Femur (tissue), 1 donor: ENCODE data around the gene ACTR6.
"Not testable (repeated sequence)": the region's sequence is repeated elsewhere in the genome, so short reads cannot be mapped to it uniquely, and the experiment has no call there.

ENCODE experiments used
- DNase-seq: peaks from one replicate; pipeline ENCODE4 v3.0.0-alpha.2; 2017

The ACTR6 gene

GRCh38 chr12:100185361-100185894 is 15.2 kb upstream of the ACTR6 start:
- no peak for DNase-seq

DNA sequence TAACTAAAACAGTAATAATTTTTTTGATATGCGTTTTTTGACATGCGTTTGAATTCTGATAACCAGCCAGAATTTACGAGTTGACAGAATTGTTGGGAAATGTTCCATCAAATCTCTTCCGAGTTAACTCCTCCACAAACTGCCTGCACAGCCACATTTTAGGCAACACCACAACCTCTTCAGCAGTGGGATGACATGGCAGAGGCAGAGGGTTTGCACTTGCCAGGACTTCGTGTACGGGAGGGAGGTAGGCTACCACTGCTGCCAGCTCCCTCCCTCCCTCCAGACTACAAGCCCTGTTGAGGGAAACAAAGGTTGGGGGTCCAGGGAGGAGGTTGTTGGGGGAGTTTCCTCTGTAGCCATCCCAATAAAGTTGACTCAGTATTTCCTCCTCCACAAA is 14.5 kb upstream of the ACTR6 start:
- no peak for DNase-seq

- DNase-seq, result no peak
Measured at GRCh38 chr12:100187068-100187467, 13.5 kb upstream of the ACTR6 start.

- DNase-seq, result no peak
Measured at GRCh38 chr12:100187857-100188519, 12.6 kb upstream of the ACTR6 start.

DNA sequence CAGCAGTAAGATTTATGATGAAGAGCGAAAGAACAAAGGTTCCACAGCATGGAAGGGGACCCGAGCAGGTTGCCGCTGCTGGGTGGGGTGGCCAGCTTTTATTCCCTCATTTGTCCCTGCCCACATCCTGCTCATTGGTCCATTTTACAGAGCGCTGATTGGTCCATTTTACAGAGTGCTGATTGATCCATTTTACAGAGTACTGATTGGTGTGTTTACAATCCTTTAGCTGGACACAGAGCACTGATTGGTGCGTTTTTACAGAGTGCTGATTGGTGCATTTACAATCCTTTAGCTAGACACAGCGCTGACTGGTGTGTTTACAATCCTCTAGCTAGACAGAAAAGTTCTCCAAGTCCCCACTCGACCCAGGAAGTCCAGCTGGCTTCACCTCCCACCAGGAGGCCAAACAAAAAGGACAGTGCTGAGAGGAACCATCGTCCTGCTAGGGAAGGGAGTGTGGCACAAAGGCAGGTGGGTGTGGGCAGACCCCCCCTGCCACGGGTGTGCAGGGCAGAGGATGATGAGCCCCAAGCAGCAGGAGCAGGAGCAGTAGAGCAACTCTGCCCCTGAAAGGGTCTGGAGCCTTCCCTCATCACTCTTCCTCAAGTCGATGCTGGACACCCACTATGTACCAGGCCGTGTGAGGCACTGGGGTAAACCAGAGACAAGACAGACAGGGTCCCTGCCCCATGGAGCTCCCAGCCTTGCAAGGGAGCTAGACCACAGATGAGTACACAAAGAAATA is 11.6 kb upstream of the ACTR6 start:
- DNase-seq, result not testable (repeated sequence)

GRCh38 chr12:100189636-100190394 is 10.8 kb upstream of the ACTR6 start:
- no peak for DNase-seq

- no peak for DNase-seq
Measured at GRCh38 chr12:100193085-100193484, 7.5 kb upstream of the ACTR6 start.

DNA sequence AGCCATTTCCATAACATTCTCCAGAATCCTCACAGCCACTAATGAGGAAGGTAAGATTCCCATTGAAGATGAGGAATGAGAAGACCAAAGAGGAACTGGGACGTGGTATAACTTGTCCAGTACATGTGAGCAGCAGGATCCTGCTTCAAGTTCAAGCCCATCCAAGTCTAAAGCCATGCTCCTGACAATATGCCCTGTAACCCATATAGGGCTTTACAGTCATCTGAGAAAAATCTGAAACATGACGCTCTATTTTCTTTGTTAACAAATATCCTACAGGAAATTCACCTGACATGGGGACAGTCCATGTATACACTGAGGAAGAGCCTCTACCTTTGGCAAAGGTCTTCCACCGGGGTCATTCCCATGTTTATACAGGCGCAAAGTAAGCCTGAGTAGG is 3.1 kb upstream of the ACTR6 start:
- no peak for DNase-seq

DNA sequence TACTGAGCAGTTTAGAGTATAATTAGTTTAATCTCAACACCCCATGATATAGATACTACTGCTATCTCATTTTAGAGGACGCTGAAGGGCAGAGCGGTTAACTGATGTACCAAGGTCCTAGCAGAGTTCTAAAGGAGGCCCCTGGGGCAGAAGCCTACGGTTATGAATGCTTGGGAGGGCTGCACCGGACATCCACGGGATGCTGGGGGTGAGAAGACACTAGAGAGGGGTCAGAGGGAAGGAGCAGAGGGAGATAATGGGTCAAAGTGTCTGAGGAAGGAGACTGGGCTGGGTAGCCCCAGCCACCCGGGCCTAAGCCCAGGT is 1.6 kb upstream of the ACTR6 start:
- no peak for DNase-seq

DNA sequence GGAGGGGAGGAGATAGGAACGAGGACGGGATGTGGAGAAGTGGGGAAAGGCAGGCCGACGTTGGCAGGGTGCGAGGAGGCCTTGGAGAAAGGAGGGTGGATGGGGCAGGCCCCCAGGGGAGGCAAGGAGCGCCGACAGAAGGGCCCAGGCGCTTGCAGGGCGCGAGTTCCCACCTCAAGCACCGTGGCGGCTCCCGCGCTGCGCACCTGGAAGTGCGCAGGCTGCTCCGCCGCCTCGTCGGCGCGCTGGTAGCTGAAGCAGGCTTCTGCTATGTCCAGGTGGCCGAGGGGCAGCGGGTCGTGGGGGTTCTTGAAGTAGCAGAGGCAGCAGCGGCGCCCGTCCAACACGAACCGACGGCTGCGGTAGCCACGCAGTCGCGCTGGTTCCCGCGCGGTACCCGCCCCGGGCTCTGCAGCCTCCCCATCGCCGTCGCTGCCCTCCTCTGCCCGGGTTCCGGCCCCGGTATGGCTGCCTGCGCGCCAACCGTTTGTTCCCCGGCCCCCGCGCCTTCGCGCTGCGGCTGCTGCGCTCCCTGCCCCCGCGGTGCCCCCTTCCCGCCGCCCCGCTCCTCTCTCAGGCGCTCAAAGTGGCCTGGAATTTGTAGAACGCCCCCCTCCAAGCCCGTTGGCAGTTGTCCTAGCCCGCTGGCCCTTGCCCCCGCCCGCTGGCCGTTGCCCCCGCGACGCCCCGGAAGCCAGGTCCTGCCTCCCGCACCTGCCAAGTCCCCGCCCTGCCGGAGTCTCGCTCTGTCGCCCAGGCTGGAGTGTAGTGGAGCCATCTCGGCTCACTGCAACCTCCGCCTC is 1.1 kb upstream of the ACTR6 start:
- peak; percentile 67 for DNase-seq

DNA sequence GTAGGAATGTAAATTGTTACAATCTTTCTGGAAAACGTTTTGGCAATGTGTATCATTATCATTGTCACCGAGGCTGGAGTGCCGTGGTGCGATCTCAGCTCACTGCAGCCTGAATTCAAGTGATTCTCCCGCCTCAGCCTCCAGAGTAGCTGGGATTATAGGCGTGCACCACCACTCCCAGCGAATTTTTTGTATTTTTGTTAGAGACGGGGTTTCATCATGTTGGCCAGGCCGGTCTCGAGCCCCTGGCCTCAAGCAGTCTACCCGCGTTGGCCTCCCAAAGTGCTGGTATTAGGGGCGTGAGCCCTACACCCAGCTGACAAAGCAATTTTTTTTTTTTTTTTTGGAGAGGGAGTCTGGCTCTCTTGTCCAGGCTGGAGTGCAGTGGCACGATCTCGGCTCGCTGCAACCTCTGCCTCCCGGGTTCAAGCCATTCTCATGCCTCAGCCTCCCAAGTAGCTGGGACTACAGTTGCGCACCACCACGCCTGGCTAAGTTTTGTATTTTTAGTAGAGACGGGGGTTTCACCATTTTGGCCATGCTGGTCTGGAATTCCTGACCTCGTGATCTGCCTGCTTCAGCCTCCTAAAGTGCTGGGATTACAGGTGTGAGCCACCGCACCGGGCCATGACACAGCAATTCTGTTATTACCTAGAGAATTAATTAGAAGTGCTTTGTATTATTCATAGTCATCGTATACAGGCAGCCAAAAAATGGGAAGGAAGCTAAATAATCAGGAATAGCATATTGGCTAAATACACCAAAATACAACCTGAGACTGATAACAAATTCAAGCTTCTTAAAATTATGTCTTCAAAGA is 1.2 kb downstream of the ACTR6 start:
- DNase-seq, result no peak

GRCh38 chr12:100207311-100207710 is 6.7 kb downstream of the ACTR6 start:
- DNase-seq, result no peak

- DNase-seq, result no peak
Measured at GRCh38 chr12:100208834-100209233, 8.2 kb downstream of the ACTR6 start.

GRCh38 chr12:100211698-100212097 is 11.1 kb downstream of the ACTR6 start:
- no peak for DNase-seq

GRCh38 chr12:100213016-100213891 is 12.6 kb downstream of the ACTR6 start:
- no peak for DNase-seq

- DNase-seq, result no peak
Measured at GRCh38 chr12:100214518-100214917, 13.9 kb downstream of the ACTR6 start.

DNA sequence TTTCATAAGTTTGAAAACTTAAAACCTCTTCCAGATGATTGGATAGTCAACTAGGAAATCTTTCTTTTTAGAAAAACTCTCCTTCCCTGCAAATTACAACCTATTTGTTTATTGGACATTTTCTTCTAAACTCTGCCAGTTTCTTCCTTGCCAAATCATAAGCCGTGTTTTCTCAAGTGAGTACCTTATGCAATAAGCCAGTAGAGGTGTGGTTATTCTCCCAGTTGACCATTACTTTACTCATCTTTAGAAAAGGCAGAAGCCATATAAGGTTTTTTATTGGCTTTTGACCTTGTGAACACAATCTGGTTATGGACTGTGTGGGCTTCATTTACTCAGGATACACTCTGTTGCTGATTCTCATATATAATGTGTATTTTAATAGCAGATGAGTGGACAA is 14.6 kb downstream of the ACTR6 start:
- no peak for DNase-seq

DNA sequence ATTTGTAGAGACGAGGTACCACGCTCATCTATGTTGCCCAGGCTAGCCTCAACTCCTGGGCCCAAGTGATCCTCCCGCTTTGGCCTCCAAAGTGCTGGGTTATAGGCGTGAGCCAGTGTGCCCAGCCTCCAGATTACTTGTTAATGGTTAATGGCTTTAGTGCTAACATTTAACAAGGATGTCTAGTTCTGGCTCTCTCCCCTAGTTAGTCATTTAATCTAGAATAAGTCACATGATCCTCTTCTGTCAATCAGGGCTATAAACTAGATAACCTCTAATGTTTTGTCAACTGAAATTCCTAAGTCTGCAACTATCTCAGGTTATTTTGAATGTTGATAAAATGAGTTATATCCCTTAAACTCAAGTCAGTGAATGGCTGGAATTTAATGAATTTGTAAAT is 15.7 kb downstream of the ACTR6 start:
- no peak for DNase-seq

DNA sequence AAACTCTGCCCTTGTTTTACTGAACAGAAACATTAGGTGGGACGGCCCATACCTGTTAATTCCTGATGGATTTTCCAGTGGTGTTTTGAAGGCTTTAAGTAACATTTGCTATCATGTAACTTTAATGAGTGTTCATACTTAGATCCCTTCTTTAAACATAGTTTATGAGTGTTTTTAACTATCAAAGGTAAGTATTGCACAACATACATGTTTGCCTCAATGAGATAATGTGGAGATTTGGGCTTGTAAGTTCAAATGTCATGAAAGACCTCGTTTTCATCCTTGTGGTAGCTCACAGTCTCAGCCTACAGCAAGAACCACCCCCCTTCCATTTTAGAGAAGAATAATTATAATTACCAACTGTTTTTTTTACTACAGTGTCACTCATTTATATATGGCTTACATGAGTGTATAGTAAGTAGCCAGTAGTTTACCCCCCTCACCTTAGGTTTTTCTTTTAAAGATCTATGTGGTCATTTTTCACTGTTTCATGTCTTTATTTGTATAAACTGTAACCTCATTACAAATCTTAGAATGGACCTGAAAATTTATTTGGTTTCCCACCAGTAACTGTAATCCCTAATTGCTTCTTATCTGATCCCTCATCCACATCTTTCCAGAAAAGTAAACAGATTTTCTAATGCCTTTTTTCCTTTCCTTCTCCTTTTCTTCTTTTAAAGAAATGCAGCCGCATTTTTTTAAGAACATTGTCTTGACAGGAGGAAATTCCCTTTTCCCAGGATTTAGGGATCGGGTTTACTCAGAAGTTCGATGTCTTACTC is 18.9 kb downstream of the ACTR6 start:
- DNase-seq, result no peak

- DNase-seq, result no peak
Measured at GRCh38 chr12:100221523-100221922, 20.9 kb downstream of the ACTR6 start.
